HG03378 (cell line): ENCODE results near the gene HLA-DMA.

Experiments used
- ATAC-seq: cut with Tn5 transposase; IDR thresholded peaks from one replicate; pipeline ENCODE4 v1.9.1; 2021; ENCODE audit warnings: mild to moderate bottlenecking, moderate library complexity; ENCODE audit not compliant: unreplicated experiment

HLA-DMA gene

DNA sequence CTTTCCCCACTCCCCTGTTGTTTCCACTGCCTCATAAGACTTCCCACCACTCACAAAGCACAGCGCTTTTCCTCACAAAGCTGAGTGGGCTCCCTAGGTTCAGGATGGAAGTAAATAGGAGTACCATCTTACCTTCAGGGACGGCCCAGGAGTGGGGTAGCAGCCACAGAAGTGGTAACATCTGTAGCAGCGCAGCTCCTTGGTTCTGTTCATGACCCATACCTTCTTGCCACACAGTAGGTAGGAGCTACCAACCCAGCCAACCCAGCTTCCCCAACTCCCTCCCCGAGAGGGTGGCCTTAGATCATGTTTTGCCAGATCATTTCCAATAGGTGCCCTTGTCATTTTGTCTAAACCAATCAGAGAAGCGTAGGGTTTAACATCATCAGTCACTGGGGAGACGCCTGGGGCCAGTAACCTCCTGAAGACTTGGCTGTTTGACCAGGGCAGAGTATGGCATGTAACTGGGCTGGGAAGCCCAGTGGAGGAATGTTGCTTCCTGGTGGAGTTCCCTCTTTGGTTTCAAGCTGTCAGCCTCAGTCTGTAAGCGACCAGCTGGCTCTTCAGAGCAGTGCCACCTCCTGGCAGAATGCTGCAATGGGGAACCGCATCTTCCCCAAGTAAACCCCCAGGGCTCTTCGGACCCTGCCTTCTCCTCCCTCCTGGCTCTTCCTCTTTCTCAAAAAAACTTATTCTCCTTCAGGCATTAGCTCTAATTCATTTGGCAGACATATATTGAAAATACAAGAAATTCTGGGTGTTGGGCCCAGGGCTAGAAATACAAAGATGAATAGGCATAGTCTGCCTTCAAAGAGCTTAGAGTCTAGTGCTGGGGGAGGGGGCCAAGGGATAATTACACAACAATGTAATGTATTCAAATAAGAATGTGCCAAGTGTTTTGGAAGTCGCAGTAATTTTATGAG, at the start of gene HLA-DMA:
Gene HLA-DMA (minus strand): TSS at position 281 of the 923 bp plus-strand sequence. CDS start 61 bp downstream, at position 220.
- peak; percentile 83 for ATAC-seq

DNA sequence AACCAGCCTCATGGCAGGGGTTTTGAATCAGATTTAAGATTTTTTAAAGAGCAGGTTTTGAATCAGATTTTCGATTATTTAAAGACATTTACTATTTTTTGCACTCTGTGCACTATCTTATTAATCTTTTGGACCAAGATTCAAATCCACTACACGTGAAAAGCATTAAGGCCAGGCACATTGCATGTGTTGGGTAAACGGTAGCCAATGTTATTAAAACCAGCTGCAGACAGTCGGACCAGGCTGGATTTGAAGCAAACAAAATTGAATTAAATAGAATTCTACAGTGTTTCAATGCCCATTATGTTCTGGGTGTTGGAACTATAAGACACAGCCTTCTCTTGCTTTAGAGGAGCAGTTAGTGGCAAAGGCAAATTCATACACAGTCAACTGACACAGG, 48.8 kb upstream of the HLA-DMA start:
- no peak for ATAC-seq

DNA sequence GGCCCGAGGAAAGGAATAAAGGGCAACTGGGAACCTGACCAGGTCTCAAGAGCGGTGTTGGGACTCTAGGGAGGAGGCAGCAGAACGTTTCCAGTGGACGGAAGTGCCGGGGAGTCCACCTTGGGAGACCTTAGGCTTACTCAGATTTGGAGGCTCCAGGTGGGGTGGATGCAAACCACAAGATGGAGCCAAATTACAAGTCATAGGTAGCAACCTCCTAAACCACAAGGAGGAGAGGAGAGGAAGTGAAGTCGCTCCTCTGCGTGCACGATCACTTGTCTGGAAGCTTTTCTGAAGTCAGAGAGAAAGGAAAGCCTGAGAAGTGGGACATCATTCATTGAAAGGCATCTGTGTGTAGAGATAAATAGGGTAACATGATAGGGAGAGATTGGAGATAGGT, 47.2 kb upstream of the HLA-DMA start:
- no peak for ATAC-seq

DNA sequence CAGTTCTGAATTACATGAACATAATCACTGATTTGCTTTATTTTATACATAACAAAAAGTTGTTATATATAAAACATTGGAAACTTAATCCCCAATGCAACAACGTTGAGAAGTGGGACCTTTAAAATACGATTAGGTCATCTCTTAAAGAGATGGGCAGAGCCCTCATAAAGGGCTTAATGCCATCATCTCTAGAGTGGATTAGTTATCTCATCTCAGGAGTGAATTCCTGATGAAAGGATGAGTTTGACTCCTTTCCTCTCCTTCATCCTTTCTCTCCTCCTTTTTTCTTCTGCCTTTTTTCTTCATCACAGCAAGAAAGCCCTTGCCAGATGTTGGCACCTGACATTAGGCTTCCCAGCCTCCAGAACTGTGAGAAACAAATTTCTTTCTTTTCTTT, 42.6 kb upstream of the HLA-DMA start:
- ATAC-seq: no peak

DNA sequence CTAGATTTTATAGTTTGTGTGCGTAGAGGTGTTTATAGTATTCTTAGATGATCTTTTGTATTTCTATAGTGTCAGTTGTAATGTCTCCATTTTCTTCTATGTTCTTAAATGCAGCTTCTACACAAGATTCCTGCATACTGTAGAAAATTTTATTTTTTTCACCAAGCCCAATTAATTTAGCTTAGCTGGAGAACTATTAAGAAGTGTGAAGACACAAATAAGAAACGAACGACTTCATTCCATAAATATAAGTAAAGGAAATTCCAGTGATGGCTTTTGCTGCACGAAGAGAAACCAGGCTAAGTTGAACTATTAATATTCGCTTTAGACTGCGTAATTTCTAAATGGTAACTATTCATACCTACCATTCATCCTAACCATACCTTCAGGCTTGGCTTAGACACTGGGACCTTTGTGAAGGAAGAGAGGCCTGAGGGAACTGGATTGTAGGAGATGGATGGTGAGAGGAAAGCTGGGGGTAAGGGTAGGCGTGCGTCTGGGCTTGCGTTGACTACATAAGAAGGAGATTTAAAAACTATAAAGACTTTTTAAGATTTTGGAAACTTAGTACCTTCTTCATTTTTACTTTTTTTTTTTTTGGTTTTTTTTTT, 40.6 kb upstream of the HLA-DMA start:
- ATAC-seq: no peak

DNA sequence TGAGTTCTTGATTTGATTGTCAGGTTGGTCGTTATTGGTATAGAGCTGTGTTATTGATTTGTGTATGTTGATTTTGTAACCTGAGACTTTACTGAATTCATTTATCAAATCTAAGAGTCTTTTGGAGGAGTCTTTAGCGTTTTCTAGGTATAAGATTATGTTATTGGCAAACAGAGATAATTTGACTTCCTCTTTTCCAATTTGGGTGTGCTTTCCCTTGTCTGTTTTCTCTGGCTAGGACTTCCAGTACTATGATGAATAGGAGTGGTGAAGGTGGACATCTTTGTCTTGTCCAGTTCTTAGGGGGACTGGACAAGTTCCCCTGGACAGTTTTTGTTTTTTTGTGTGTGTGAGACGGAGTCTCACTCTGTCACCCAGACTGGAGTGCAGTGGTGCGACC, 39.1 kb upstream of the HLA-DMA start:
- ATAC-seq: no peak

DNA sequence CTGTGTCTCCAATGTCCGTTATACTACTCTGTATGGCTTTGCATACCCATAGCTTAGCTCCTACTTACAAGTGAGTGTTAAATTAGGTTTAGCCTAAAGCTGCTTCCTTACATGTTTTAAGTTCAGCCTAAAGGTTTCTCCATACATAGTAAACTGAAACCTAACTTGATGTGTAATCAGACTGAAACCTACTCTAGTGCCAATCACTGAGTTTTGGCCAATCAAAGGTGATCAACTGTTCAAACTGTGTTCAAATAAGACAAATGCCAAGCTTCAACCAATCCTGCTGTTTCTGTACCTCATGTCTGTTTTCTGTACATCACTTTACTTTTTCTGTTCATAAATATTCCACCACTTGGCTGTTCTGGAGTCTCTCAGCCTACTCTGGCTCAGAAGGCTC, 36.5 kb upstream of the HLA-DMA start:
- no peak for ATAC-seq

DNA sequence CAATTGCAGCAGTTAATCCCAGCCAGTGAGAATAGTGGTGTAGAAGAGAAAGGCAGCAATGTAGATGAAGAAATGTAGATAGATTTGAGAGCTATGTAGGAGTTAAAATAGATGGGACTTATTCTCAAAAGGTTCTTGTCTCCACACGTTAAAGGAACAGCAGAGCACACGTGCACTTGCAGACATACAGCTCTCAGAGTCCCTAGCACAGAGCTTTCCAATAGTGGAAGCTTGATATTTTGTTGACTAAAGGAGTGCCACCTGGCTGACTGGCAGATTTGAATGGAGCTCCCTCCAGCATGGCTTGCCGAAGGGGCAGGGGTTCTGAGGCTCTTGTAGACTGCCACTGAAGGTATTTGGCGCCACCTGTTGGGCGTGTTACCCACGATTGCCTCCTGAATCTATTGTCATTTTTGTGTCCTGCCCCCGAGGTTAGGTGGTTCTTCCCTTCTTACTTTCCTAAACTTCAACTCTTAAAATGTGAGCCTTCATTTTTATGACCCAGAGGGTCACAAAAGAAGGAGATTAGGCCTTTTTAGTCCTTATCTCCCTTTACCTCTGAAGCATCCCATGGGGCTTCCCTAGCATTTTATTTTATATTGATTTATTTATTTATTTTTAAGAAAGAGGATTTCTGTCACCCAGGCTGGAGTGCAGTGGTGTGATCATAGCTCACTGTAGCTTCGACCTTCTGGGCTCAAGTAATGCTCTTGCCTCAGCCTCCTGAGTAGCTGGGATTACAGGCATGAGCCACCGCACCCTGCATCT, 31.9 kb upstream of the HLA-DMA start:
- peak; percentile 51 for ATAC-seq

DNA sequence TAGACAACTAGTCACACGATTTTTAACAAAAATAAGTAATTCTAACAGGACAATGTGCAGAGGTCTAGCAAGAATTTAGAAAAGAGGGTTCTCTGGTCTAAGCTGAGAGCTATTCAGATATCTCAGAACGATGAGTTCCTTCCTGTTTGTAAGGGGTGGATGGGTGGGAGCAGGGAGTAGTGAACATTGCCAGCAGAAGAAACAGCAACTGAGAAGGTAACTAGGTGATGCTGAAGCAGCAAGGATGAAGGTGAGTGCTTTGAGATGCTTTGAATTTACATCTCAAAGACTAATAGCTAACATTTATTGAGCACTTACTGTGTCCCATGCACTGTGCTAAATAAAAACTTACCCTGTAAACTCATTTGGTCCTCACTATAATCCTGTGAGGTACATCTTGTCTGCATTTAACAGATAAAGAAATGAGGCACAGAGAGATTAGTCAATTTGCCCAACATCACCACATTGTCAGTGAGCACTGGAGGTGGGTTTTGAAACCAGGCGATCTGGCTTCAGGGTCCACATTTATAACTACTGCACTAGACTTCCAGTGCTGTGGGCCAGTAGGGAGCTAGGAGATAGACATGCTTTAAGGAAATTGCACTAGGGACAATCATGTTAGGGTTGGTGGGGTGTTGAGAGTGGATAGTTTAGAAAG, 31.2 kb upstream of the HLA-DMA start:
- ATAC-seq: peak; percentile 9

DNA sequence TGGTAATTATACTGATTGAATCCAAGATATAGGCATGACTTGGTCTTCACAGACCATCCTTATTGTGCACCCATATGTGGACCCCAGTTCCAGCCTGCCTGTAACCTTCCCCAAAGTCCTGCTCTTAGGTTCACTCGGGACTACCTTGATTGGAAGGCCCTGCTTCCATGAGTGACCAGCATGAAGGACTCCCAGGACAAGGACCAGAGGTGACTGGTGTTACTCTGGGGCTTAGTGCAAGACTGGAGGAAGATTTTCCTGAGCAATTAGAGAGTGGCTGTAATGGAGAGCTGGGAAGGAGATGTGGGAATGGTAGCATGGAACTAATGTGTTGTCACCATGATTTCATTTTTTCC, 30.6 kb upstream of the HLA-DMA start:
- no peak for ATAC-seq

DNA sequence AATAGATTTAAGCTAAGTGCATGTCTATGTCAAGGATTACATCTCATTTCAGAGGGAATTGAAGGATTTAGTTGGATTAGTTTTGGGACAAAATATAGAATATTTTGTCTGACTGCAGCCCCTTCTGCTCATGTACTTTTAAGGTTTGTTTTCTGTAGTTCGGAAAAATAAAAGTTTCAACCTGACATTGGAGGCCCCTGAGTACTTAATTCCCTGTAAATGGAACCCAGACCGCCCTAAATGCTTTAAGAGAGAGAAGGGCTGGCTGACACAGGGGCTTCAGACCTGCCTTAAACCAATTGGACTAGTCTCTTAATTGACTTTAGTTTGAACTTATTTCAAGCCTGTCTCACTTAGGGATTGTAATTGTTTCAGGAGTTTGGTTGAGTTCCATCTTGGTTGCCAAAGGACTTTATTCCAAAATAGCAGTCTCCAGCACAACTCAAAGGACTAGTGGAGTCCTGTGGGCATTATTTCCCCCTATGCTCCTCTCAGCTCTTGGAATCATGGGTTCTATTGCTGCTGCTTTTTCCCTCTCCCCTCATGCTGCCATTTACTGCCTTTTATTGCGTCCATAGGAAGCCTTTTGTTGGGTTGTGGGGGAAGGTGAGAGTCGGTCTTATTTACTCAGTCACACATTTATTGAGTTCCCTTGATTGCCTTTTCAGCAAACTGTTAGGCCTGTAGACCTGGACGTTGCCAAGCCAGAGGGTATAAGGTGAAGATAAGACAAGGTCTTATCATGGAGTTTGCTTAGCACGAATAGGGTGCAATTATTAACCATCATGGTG, 30.0 kb upstream of the HLA-DMA start:
- no peak for ATAC-seq

DNA sequence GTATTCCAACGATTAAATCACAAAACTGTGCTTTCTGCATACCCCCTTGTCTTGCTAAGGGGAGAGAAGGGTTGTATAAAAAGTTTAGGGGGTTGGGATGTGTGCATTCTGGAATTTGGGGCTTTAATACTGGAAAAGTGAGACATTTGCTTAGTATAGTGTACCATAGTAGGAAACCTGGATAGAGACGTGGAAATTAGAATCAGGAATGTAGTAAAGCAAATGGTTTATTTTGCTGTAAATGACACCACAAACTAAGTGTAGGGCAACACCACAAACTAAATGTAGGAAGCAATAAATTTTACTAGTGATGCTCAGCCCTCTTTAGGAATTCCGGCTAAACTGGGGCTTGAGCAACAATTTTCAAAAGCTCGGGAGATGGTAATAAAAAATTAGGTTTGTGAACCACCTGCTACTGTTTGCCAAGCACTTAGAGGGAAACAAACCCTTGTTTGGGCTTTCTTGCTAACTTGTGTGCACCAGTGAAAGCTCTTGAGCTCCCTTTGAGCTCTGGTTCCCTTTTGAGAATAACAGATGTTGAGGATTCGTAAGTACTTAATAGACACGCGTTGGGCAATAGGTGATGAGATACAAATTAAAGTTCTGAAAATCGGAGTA, 29.3 kb upstream of the HLA-DMA start:
- ATAC-seq: no peak

DNA sequence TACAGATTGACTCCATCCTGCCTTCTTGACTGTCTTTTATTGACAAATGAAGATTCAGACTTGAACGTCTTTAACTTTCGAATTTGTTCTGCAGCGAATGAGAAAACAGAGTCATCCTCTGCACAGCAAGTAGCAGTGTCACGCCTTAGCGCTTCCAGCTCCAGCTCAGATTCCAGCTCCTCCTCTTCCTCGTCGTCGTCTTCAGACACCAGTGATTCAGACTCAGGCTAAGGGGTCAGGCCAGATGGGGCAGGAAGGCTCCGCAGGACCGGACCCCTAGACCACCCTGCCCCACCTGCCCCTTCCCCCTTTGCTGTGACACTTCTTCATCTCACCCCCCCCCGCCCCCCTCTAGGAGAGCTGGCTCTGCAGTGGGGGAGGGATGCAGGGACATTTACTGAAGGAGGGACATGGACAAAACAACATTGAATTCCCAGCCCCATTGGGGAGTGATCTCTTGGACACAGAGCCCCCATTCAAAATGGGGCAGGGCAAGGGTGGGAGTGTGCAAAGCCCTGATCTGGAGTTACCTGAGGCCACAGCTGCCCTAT, 27.7 kb upstream of the HLA-DMA start:
- ATAC-seq: no peak

DNA sequence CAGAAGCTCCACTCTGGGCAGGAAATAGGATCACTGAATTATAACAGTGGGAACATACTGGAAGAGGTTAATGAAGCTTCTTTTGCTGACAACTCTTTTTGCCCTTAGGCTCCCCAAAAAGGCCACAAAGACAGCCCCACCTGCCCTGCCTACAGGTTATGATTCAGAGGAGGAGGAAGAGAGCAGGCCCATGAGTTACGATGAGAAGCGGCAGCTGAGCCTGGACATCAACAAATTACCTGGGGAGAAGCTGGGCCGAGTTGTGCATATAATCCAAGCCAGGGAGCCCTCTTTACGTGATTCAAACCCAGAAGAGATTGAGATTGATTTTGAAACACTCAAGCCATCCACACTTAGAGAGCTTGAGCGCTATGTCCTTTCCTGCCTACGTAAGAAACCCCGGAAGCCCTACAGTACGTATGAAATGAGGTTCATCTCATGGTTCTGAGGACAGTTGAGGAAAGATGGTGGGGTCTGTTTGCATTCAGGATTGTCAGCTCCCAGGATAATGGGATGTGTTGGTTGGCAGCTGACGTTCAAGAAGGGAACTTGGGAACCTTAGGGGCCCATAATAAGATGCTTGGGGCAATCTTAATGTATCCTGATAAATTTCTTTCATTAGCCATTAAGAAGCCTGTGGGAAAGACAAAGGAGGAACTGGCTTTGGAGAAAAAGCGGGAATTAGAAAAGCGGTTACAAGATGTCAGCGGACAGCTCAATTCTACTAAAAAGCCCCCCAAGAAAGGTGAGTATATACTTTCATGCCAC, 27.0 kb upstream of the HLA-DMA start:
- ATAC-seq: no peak

DNA sequence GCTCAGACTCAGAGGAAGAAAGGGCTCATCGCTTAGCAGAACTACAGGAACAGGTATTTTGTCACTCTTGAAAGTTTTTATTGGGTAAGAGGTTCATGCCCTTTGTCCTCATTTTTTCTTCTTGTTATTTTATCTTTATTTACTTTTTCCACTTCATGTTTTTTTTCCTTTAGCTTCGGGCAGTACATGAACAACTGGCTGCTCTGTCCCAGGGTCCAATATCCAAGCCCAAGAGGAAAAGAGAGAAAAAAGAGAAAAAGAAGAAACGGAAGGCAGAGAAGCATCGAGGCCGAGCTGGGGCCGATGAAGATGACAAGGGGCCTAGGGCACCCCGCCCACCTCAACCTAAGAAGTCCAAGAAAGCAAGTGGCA, 25.0 kb upstream of the HLA-DMA start:
- ATAC-seq: no peak

DNA sequence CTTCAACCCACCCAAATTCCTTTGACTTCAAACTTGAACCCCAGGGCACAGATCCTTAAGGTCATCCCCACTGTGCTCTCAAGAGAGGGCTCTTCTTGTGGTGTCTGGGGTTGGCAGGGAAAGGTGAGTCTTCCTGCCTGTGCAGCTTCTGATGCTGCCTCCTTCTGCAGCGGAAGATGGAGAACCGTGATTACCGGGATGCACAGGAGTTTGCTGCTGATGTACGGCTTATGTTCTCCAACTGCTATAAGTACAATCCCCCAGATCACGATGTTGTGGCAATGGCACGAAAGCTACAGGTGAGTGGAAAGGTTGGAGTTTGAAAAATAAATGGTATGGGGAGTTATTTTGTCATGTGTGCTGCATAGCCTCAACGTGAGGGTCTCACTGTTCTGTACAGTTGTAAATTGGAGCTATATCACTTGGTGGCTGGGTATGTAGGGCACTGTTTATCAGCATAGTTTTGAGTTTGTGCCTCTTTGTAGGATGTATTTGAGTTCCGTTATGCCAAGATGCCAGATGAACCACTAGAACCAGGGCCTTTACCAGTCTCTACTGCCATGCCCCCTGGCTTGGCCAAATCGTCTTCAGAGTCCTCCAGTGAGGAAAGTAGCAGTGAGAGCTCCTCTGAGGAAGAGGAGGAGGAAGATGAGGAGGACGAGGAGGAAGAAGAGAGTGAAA, 24.5 kb upstream of the HLA-DMA start:
- no peak for ATAC-seq

DNA sequence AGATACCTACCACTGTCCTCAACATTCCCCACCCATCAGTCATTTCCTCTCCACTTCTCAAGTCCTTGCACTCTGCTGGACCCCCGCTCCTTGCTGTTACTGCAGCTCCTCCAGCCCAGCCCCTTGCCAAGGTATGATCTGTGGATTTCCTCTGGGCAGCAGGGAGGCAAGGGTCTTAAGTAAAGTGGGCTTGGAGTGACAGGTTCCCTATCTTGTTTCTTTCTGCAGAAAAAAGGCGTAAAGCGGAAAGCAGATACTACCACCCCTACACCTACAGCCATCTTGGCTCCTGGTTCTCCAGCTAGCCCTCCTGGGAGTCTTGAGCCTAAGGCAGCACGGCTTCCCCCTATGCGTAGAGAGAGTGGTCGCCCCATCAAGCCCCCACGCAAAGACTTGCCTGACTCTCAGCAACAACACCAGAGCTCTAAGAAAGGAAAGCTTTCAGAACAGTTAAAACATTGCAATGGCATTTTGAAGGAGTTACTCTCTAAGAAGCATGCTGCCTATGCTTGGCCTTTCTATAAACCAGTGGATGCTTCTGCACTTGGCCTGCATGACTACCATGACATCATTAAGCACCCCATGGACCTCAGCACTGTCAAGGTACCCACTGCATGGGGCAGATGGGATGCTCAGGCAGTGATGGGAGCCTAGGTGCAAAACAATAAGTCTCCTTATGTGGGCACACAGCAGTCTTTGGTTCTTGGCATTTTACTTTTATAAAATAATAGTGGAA, 23.6 kb upstream of the HLA-DMA start:
- no peak for ATAC-seq

DNA sequence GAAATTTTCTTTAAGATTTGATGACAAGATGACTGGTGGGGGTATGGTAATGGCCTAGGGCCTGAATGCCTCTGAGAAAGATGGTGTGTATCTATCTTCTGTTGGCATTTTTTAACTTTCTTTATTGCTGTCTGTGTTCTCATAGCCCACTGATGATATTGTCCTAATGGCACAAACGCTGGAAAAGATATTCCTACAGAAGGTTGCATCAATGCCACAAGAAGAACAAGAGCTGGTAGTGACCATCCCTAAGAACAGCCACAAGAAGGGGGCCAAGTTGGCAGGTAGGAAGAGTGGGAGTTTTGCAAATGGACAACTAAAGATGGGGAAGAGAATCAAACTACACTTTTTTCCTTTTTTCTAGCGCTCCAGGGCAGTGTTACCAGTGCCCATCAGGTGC, 23.0 kb upstream of the HLA-DMA start:
- ATAC-seq: no peak
